MM.1S (cell line): ENCODE results near the gene PLCB2.

Source experiments
- DNase-seq: peaks from one replicate; pipeline ENCODE4 v3.0.0-alpha.2; 2015
- H2AFZ ChIP-seq: fragments of 300-600 bp; sonication (generic); 2 replicates; pipeline ENCODE4 v1.6.0; 2016; ENCODE audit warnings: antibody characterized with exemption, low read length
- H3F3A ChIP-seq: fragments of 300-600 bp; sonication (generic); 2 replicates; pipeline ENCODE4 v1.6.1; 2016; ENCODE audit warnings: mild to moderate bottlenecking, antibody characterized with exemption, low read length, moderate library complexity, mixed read lengths; ENCODE audit not compliant: insufficient read depth
- H3K27ac ChIP-seq: fragments of 300-600 bp; sonication (generic); 2 replicates; pipeline ENCODE4 v1.5.1; 2016; ENCODE audit warnings: mild to moderate bottlenecking, low read length
- H3K27me3 ChIP-seq: fragments of 300-600 bp; sonication (generic); replicated peaks from 2 replicates; pipeline ENCODE4 v1.6.0; 2016; ENCODE audit warnings: low read length; ENCODE audit not compliant: insufficient read depth
- H3K36me3 ChIP-seq: fragments of 300-600 bp; sonication (generic); replicated peaks from 2 replicates; pipeline ENCODE4 v1.6.1; 2016; ENCODE audit warnings: mild to moderate bottlenecking, low read length, mixed read lengths; ENCODE audit not compliant: insufficient read depth
- H3K4me1 ChIP-seq: fragments of 300-600 bp; sonication (generic); 2 replicates; pipeline ENCODE4 v1.6.1; 2016; ENCODE audit warnings: low read length, mixed read lengths
- H3K4me2 ChIP-seq: fragments of 300-600 bp; sonication (generic); 2 replicates; pipeline ENCODE4 v1.6.0; 2016; ENCODE audit warnings: low read depth, low read length
- H3K4me3 ChIP-seq: fragments of 300-600 bp; sonication (generic); 2 replicates; pipeline ENCODE4 v1.5.1; 2016; ENCODE audit warnings: low read length, mixed read lengths
- H3K79me2 ChIP-seq: fragments of 300-600 bp; sonication (generic); 2 replicates; pipeline ENCODE4 v1.6.1; 2016; ENCODE audit warnings: mixed run types, low read length, mixed read lengths
- H3K9ac ChIP-seq: fragments of 300-600 bp; sonication (generic); 2 replicates; pipeline ENCODE4 v1.6.1; 2016; ENCODE audit warnings: low read length, mixed read lengths
- H3K9me2 ChIP-seq: fragments of 300-600 bp; sonication (generic); replicated peaks from 2 replicates; pipeline ENCODE4 v1.6.1; 2016; ENCODE audit warnings: mild to moderate bottlenecking, low read length, mixed read lengths; ENCODE audit not compliant: insufficient read depth
- H3K9me3 ChIP-seq: fragments of 300-600 bp; sonication (generic); replicated peaks from 2 replicates; pipeline ENCODE4 v1.6.1; 2016; ENCODE audit warnings: mild to moderate bottlenecking, low read length, mixed read lengths; ENCODE audit not compliant: insufficient read depth
- H4K20me1 ChIP-seq: fragments of 300-600 bp; sonication (generic); 2 replicates; pipeline ENCODE4 v1.6.1; 2016; ENCODE audit warnings: mild to moderate bottlenecking, low read length, moderate library complexity, mixed read lengths; ENCODE audit not compliant: insufficient read depth
- CTCF ChIP-seq: fragments of 300-600 bp; sonication (generic); IDR thresholded peaks from 2 replicates; pipeline ENCODE4 v1.5.1; 2016; ENCODE audit warnings: antibody characterized with exemption, low read length, mixed read lengths
- EZH2 ChIP-seq: fragments of 300-600 bp; sonication (generic); optimal IDR thresholded peaks from 2 replicates; pipeline ENCODE3; 2017; ENCODE audit warnings: low read depth, mild to moderate bottlenecking, antibody characterized with exemption, low read length, mixed read lengths
- EZH2phosphoT487 ChIP-seq: fragments of 300-600 bp; sonication (generic); IDR thresholded peaks from 2 replicates; pipeline ENCODE4 v1.6.1; 2018; ENCODE audit warnings: antibody characterized with exemption, low read length

Gene PLCB2

GRCh38 chr15:40252438-40253166 lies 55.1 kb downstream of the PLCB2 start:
- DNase-seq = peak; percentile 29
- peak overlapping the region; percentile 62 for H2AFZ ChIP-seq
- no peaks in the 10 kb centered on the region for H4K20me1 ChIP-seq
- no peaks in the 10 kb centered on the region for H3K79me2 ChIP-seq
- TF ChIP-seq EZH2 = no peak
- no peak for TF ChIP-seq CTCF
- no peak for TF ChIP-seq EZH2phosphoT487
- peaks cover 15% of the 10 kb centered on the region; the same call in 1 of the 2 replicates for H3K27me3 ChIP-seq
- no peaks in the 10 kb centered on the region for H3K9me2 ChIP-seq
- no peaks in the 10 kb centered on the region for H3K4me1 ChIP-seq
- peak overlapping the region; percentile 71 for H3K4me2 ChIP-seq
- peak overlapping the region; percentile 55; the same call in 1 of the 2 replicates for H3K9ac ChIP-seq
- H3K9me3 ChIP-seq = no peaks in the 10 kb centered on the region
- H3K36me3 ChIP-seq = no peaks in the 10 kb centered on the region
- no peak overlapping the region for H3K27ac ChIP-seq
- H3F3A ChIP-seq = no peaks in the 10 kb centered on the region
- peak overlapping the region; percentile 68 for H3K4me3 ChIP-seq

- Histone ChIP-seq H3K36me3 (no peaks in the 10 kb centered on the region), H3K27me3 (peaks cover 15% of the 10 kb centered on the region; the same call in 1 of the 2 replicates), H3K4me2 (peak overlapping the region; percentile 71; the same call in 1 of the 2 replicates), H3K9ac (peak overlapping the region; percentile 55; the same call in 1 of the 2 replicates), H3F3A (no peaks in the 10 kb centered on the region), H3K79me2 (no peaks in the 10 kb centered on the region), H2AFZ (peak overlapping the region; percentile 62), H3K4me1 (no peaks in the 10 kb centered on the region), H3K27ac (no peak overlapping the region), H3K9me3 (no peaks in the 10 kb centered on the region), H4K20me1 (no peaks in the 10 kb centered on the region), H3K4me3 (peak overlapping the region; percentile 68; the same call in 1 of the 2 replicates), H3K9me2 (no peaks in the 10 kb centered on the region)
- TF ChIP-seq CTCF (no peak), EZH2 (no peak), EZH2phosphoT487 (no peak)
- DNase-seq = no peak
These were observed 55.6 kb downstream of the PLCB2 start for GRCh38 chr15:40252141-40252437.

GRCh38 chr15:40251486-40252140 lies 56.1 kb downstream of the PLCB2 start:
- H3K79me2 ChIP-seq = no peaks in the 10 kb centered on the region
- no peaks in the 10 kb centered on the region for H3K36me3 ChIP-seq
- no peak overlapping the region for H2AFZ ChIP-seq
- no peak overlapping the region for H3K9ac ChIP-seq
- H3K27me3 ChIP-seq = peaks cover 15% of the 10 kb centered on the region; the same call in 1 of the 2 replicates
- H3K4me1 ChIP-seq = no peaks in the 10 kb centered on the region
- no peak overlapping the region for H3K4me2 ChIP-seq
- no peak overlapping the region for H3K27ac ChIP-seq
- no peak overlapping the region for H3K4me3 ChIP-seq
- no peaks in the 10 kb centered on the region for H3F3A ChIP-seq
- no peaks in the 10 kb centered on the region for H4K20me1 ChIP-seq
- H3K9me2 ChIP-seq = no peaks in the 10 kb centered on the region
- no peaks in the 10 kb centered on the region for H3K9me3 ChIP-seq
- DNase-seq = no peak
- TF ChIP-seq CTCF (no peak), EZH2 (no peak), EZH2phosphoT487 (no peak)
